ENCODE measurements around the gene RPL26. TPM values are rescaled to one million over a fixed set of nuclear protein-coding genes. Genes with fewer than 3 reads are reported as not detected.

RPL26 gene
- total RNA-seq, 1 donor from 2014 or later, result 4,449 TPM

DNA sequence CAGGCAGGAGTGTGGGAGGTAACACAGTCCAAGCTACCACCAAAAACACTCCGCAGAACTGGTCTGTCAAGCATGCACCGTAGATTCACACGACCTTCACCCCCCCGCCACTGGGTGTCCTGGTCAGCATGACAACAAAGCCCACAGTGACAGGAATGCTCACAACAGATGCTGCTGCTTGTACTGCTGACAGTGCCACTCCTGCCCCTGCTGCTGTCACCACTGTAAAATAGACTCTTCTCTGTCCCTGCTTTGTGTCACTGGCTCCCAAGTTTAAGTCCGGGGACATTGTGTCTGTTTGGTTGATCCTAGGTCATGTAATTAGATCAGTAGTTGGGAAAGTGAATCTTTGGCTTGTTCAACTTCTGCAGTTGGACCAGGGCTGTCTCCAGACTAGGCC is 50.3 kb downstream of the RPL26 start:
- FAIRE-seq (no peak), DNase-seq (ENCODE audit: low spot score in 2 of 2) (no peak)

- DNase-seq (ENCODE audit: low spot score in 2 of 2) (no peak), FAIRE-seq (no peak)
Observed at GRCh38 chr17:8332128-8332527, 50.9 kb downstream of the RPL26 start.

Small RNA genes within 50 kb of the gene (small RNA-seq; reads per million reads assigned to genes)
- gene RF00265, result not detected

Other genes starting within 250 kb of the RPL26 start
- gene PER1, start 230.8 kb downstream of the RPL26 start, total RNA-seq, result 6.5 TPM
- gene VAMP2, start 220.2 kb downstream of the RPL26 start, total RNA-seq, result 23.6 TPM
- gene TMEM107, start 206.8 kb downstream of the RPL26 start, total RNA-seq, result 23.6 TPM
- 7.7 TPM for gene BORCS6, start 193.0 kb downstream of the RPL26 start, total RNA-seq
- 3.7 TPM for gene AURKB, start 172.6 kb downstream of the RPL26 start, total RNA-seq
- gene CTC1, start 135.1 kb downstream of the RPL26 start, total RNA-seq, result 9.8 TPM
- gene PFAS, start 133.9 kb downstream of the RPL26 start, total RNA-seq, result 22.8 TPM
- 6.1 TPM for gene RANGRF, start 94.5 kb downstream of the RPL26 start, total RNA-seq
- gene SLC25A35, start 87.8 kb downstream of the RPL26 start, total RNA-seq, result 1.2 TPM
- gene ARHGEF15, start 73.0 kb downstream of the RPL26 start, total RNA-seq, result 0.41 TPM
- not detected for gene ODF4, start 43.4 kb downstream of the RPL26 start, total RNA-seq
- not detected for gene RNF222, start 14.6 kb upstream of the RPL26 start, total RNA-seq
- 41.2 TPM for gene NDEL1, start 52.7 kb upstream of the RPL26 start, total RNA-seq
- 118 TPM for gene MYH10, start 247.5 kb upstream of the RPL26 start, total RNA-seq